Right atrium auricular region (tissue), 2 donors: Measurements from ENCODE around the gene PRDX2. TPM values are rescaled to one million over a fixed set of nuclear protein-coding genes. Genes with fewer than 3 reads are reported as not detected.

Experiments used
- DNase-seq: peaks from one replicate; pipeline ENCODE4 v3.0.0-alpha.2; 2019; ENCODE audit warnings: low spot score
- H3K27ac ChIP-seq, 2 donors: fragments of 200-600 bp; sonication (generic); 1 replicate in 1 of 2; 2 replicates in 1 of 2; pipeline ENCODE4 v1.5.1; 2016 to 2019
- H3K27me3 ChIP-seq, 2 donors: fragments of 200-600 bp; sonication (generic); one replicate each; pipeline versions ENCODE4 v1.5.1 to v1.6.0; 2017 to 2019
- H3K36me3 ChIP-seq: fragments of 200-600 bp; sonication (generic); one replicate; pipeline ENCODE4 v1.5.1; 2016
- H3K4me1 ChIP-seq, 2 donors: fragments of 200-600 bp; sonication (generic); one replicate each; pipeline versions ENCODE4 v1.5.1 to v1.6.0; 2017 to 2019
- H3K4me3 ChIP-seq, 2 donors: fragments of 200-600 bp; sonication (generic); 1 replicate in 1 of 2; 2 replicates in 1 of 2; pipeline ENCODE4 v1.5.1; 2017 to 2019; ENCODE audit warnings: mild to moderate bottlenecking in 1 of 2, moderate library complexity in 1 of 2
- H3K9me3 ChIP-seq, 2 donors: fragments of 200-600 bp; sonication (generic); one replicate each; pipeline ENCODE4 v1.5.1; 2019
- total RNA-seq, 2 donors: library from RNA; depleted of rRNA; stranded (reverse); fragments of >200 nt; gene quantifications; one replicate each; pipeline ENCODE4 v1.1.0, GENCODE V29; 2016
- TF ChIP-seq, protein P1 (sequence below), 2 donors: fragments of 200-600 bp; sonication (generic); IDR thresholded peaks; one replicate each; pipeline ENCODE4 v1.5.1; 2019; ENCODE audit warnings: antibody characterized with exemption in 2 of 2

Gene PRDX2
- total RNA-seq, 2 donors from 2014 or later, result 702 to 859 TPM

DNA sequence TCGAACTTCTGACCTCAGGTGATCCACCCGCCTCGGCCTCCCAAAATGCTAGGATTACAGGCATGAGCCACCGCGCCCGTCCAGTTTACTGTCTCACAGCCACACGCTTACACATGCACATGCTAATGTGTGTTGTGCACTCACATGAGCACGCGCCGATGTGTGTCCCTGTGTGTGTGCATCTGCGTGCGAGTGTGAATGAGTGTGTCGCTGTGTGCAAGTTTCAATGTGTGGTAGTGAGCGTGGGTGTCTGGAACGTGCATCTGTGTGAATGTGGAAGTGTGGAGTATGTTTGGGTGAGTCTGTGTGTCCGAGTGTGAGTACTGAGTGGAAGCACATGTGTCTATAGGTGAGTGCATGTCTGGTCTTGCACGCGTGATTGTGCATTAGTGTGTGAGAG lies 40.9 kb upstream of the PRDX2 start:
- no peak for DNase-seq
- Histone ChIP-seq H3K4me3 (no peak overlapping the region), H3K4me1 (peaks cover 0 to 27% of the 10 kb centered on the region in 2 donors), H3K27me3 (peaks cover 28 to 36% of the 10 kb centered on the region in 2 donors), H3K27ac (no peak overlapping the region), H3K36me3 (no peaks in the 10 kb centered on the region), H3K9me3 (no peaks in the 10 kb centered on the region)
- TF ChIP-seq, protein P1, sequence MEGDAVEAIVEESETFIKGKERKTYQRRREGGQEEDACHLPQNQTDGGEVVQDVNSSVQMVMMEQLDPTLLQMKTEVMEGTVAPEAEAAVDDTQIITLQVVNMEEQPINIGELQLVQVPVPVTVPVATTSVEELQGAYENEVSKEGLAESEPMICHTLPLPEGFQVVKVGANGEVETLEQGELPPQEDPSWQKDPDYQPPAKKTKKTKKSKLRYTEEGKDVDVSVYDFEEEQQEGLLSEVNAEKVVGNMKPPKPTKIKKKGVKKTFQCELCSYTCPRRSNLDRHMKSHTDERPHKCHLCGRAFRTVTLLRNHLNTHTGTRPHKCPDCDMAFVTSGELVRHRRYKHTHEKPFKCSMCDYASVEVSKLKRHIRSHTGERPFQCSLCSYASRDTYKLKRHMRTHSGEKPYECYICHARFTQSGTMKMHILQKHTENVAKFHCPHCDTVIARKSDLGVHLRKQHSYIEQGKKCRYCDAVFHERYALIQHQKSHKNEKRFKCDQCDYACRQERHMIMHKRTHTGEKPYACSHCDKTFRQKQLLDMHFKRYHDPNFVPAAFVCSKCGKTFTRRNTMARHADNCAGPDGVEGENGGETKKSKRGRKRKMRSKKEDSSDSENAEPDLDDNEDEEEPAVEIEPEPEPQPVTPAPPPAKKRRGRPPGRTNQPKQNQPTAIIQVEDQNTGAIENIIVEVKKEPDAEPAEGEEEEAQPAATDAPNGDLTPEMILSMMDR (IDR thresholded peaks at IDR 0.05), result no peak

DNA sequence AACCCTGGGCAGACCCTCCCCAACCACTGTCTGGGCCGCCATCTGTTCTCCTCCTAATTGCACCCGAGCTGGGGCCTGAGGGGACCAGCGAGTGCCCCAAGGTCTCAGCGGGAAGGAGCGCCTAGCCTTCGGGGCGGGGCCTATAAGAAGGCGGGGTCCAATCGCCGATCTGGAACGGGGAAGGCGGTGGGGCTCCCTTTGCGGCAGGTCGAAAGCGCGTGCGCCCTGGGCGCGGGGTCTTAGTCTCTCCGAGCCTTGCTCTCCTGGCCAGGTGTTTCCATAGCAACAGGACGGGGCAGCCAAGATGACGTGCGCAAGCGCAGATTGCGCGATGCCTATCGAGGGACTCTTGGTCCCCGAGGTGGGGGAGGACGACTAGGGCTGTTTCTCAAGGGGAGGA lies 39.5 kb upstream of the PRDX2 start:
- Histone ChIP-seq H3K27me3 (peaks cover 31 to 41% of the 10 kb centered on the region in 2 donors), H3K4me1 (peaks cover 0 to 22% of the 10 kb centered on the region in 2 donors), H3K4me3 (peak overlapping the region in 1 of 2 donors; percentile 35), H3K36me3 (no peaks in the 10 kb centered on the region), H3K9me3 (no peaks in the 10 kb centered on the region), H3K27ac (no peak overlapping the region)
- no peak for DNase-seq
- TF ChIP-seq, protein P1 (IDR thresholded peaks at IDR 0.05), result no peak

DNA sequence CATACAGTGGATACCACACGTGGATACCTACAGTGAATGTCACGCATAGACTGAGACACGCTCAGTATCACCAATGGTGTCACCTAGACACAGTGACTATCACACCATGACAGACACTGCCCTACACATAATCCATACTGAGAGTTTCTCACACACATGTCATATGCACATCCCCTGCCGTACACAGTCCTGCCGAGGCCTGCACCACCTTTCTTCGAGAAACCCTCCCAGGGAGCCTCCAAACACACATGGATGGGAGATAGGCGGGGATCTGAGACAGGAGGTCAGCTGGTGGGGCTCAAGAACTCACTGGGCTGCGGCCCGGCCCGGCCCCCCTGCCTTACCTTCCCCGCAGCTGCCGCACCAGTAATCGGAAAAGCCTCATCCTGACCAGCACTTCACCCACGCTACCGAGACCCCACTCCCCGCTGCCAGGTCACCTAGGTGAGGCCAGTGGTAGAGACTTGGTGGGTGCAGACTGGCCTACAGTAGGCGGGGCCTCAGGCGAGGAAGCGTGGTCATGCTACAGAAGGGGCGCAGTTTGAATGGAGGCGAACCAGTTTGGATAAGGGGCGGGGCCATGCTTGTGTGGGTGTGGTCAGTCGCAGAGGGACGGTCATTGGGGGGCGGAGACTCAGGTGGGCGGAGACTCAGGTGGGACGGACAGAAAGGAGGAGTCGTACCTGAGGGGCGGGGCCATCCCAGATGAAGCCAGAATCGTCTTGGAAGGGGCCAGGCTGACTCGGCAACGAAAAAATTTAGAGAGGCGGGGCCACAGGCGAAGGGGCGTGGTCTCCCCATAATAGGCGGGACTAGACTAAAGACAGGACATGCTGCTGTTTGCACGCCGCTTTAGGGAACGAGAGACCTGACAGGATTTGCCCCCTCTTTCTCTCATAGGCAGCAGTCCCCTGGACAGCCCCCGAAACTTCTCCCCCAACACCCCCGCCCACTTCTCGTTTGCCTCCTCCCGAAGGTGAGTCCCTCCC lies 38.8 kb upstream of the PRDX2 start:
- no peaks in the 10 kb centered on the region for H3K9me3 ChIP-seq
- H3K27me3 ChIP-seq, result peaks cover 31 to 48% of the 10 kb centered on the region in 2 donors
- peak overlapping the region in 1 of 2 donors; percentile 35 for H3K4me3 ChIP-seq
- TF ChIP-seq, protein P1 (IDR thresholded peaks at IDR 0.05), result no peak
- peaks cover 0 to 22% of the 10 kb centered on the region in 2 donors for H3K4me1 ChIP-seq
- no peaks in the 10 kb centered on the region for H3K36me3 ChIP-seq
- no peak for DNase-seq
- H3K27ac ChIP-seq, result no peak overlapping the region

DNA sequence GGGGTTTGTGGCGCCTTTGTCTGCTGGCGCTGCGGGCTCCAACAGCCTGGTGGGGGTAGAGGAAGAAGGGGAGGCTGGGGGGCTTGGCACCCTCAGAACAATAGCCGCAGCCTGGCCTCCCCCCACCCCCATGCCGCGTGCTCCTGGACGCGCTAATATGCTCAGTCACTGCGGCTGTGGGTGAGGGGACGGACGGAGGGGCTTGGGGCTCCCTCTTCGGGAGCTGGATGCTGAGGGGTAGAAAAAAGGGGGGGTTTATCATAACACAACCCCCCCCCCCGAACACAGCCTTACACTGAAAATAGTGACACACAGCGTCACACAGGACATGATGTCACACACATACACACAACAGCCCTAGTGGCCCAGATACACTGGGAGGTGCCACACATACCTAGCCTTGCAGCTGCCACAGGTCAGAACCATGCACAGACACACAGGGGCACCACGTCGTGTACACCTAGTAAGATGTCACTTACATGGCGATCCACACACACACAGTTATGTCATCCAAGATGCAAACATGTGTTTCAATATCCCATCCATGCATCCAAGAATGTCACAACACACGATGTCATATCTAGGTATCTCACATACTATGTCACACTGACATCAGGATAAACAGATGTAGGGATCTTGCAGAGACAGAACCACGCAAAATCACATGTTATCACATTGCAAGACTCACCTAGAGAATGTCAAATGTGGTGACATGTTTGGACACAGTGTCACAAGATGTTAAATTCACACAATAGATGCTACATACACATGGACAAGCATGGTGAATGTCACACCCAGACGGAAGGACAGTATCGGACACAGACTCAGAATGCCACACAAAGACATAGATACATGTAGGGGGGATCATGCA lies 37.5 kb upstream of the PRDX2 start:
- TF ChIP-seq, protein P1 (IDR thresholded peaks at IDR 0.05), result no peak
- Histone ChIP-seq H3K27me3 (peaks cover 38 to 61% of the 10 kb centered on the region in 2 donors), H3K4me3 (peak overlapping the region in 1 of 2 donors; percentile 42), H3K9me3 (no peaks in the 10 kb centered on the region), H3K36me3 (no peaks in the 10 kb centered on the region), H3K4me1 (peaks cover 0 to 31% of the 10 kb centered on the region in 2 donors), H3K27ac (no peak overlapping the region)
- DNase-seq, result no peak

DNA sequence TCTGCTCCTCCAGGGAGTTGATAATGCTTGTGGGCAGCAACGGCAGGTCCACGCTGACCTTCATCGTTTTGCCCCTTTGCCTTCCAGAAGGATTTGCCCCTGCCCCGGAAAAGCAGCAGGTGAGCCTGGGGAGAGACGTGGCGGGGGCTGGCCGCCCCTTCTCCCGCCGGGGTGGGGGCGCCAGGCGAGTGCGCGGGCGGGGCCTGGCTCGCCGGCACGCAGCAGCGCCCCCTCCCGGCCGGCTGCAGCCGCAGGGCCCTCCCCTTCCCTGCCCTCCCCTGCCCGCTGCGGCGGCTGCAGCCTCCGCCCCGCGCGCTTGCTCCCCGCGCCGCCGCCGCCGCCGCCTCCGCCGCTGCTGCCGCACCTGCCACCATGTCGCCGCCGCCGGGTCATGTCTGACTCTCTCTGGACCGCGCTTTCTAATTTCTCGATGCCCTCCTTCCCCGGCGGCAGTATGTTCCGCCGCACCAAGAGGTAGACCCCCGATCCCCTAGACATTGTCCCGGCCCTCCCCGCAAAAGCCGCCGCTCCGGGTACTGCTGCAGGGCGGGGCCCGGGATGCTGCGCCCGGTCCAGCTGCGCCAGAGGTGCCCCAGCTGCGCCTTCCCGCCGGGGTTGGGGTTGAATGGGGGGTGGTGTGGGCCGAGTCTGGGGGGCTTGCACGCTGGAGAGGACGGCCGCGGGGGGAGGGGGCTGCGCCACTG lies 36.7 kb upstream of the PRDX2 start, which contains the start of gene MAST1:
MAST1 (plus strand) TSS at position 334 of the 704 bp plus-strand sequence; CDS start at position 392, 58 bp downstream.
- TF ChIP-seq, protein P1 (IDR thresholded peaks at IDR 0.05), result peak; percentile 49 to 58
- Histone ChIP-seq H3K4me3 (peak within 1 kb of the TSS in 1 of 2 donors; percentile 42), H3K4me1 (peaks cover 0 to 39% of the 10 kb centered on the region in 2 donors), H3K27me3 (peaks cover 42 to 67% of the 10 kb centered on the region in 2 donors), H3K9me3 (no peaks in the 10 kb centered on the region), H3K27ac (no peak within 1 kb of the TSS), H3K36me3 (no peaks in the 10 kb centered on the region)
- no peak for DNase-seq
